ENCODE data around the gene MTHFD1L. TPM values are rescaled to one million over a fixed set of nuclear protein-coding genes. Genes with fewer than 3 reads are reported as not detected.

Gene MTHFD1L
- total and polyA plus RNA-seq, 2 of the 8 experiments (the other 6 are each of a cell fraction or from before 2014, with no cell fraction given) = 29.2 to 105 TPM

DNA sequence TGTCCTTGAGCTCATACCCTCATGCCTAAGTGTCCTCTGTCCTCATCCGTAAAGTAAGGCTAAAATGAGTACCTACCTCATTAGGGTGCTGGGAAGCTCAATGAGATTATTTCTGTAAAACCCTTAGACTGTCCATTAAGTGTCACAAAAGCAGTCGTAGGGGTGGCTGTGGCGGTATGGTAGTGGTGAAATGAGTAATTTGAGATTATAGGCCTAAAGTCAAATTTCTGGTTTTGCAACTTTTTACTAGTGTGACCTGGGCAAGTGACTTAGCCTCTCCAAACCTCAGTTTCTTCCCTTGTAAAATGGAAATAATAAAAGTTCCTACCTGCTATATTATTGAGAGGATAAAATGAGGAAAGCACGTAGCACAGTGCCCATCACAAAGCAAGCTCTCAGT, 226.1 kb downstream of the MTHFD1L start (continued):
- TF ChIP-seq CHD7 (IDR thresholded peaks at IDR 0.05; ENCODE audit: insufficient replicate concordance, low read length) = no peak
- TF ChIP-seq POLR2A (IDR thresholded peaks at IDR 0.05; ENCODE audit: control extremely low read depth in 1 of 2, low read depth in 2 of 2, low read length in 2 of 2) = no peak
- TF ChIP-seq KDM4A (IDR thresholded peaks at IDR 0.05; ENCODE audit: low read depth, low read length, severe bottlenecking) = no peak
- TF ChIP-seq CBX8 (IDR thresholded peaks at IDR 0.05; ENCODE audit: borderline replicate concordance, low read depth, low read length) = no peak
- no peak for TF ChIP-seq FOSL1 (IDR thresholded peaks at IDR 0.05; ENCODE audit: insufficient read depth, low read depth, low read length)
- TF ChIP-seq TAF7 (optimal IDR thresholded peaks at IDR 0.05; ENCODE audit: borderline replicate concordance, low read depth, low read length) = no peak
- TF ChIP-seq HDAC6 (IDR thresholded peaks at IDR 0.05; ENCODE audit: low read depth, low read length) = no peak
- no peak for TF ChIP-seq BCL11A (IDR thresholded peaks at IDR 0.05; ENCODE audit: low read depth in 2 of 2, low read length in 2 of 2)
- no peak for TF ChIP-seq NANOG (IDR thresholded peaks at IDR 0.05; ENCODE audit: insufficient read depth, low read depth, low read length, poor library complexity, severe bottlenecking)
- no peak for TF ChIP-seq NRF1 (IDR thresholded peaks at IDR 0.05; ENCODE audit: low read depth, low read length)

Measured in H1 (cell line).